Measurements from ENCODE around the gene ADCK2. TPM values are rescaled to one million over a fixed set of nuclear protein-coding genes. Genes with fewer than 3 reads are reported as not detected.
A peak's percentile ranks its signal among the peaks of the same experiment; 100 is the strongest.

Gene ADCK2
- total and polyA plus RNA-seq, 9 of the 15 experiments (the other 6 are each of a cell fraction or from before 2014, with no cell fraction given): 0.08 to 14.3 (median 9.7) TPM

- TF ChIP-seq RREB1 (CRISPR knock-in tag; IDR thresholded peaks at IDR 0.05) (peak; percentile 72; the same call in 1 of the 2 replicates), ZNF507 (tag; conservative IDR thresholded peaks at IDR 0.05) (no peak), TFE3 (CRISPR knock-in tag; IDR thresholded peaks at IDR 0.05) (peak; percentile 18; the same call in 1 of the 2 replicates), SNRNP70 (optimal IDR thresholded peaks at IDR 0.05; ENCODE audit: low read depth, low read length) (no peak), ZNF311 (CRISPR knock-in tag; IDR thresholded peaks at IDR 0.05) (no peak), HMBOX1 (IDR thresholded peaks at IDR 0.05) (no peak), ZZZ3 (IDR thresholded peaks at IDR 0.05) (no peak), NR3C1 (CRISPR knock-in tag; IDR thresholded peaks at IDR 0.05) (peak; percentile 96), ZNF239 (CRISPR knock-in tag; IDR thresholded peaks at IDR 0.05) (no peak), NRF1 (conservative IDR thresholded peaks at IDR 0.05 in 1 of 2, IDR thresholded peaks at IDR 0.05 in 1 of 2) (peak; percentile 86 to 88), ZNF511 (CRISPR knock-in tag; IDR thresholded peaks at IDR 0.05) (peak; percentile 92), TAF9B (IDR thresholded peaks at IDR 0.05; ENCODE audit: partially characterized antibody) (peak; percentile 2), ARNT (IDR thresholded peaks at IDR 0.05) (no peak), MCM3 (IDR thresholded peaks at IDR 0.05) (no peak), OTX1 (CRISPR knock-in tag; IDR thresholded peaks at IDR 0.05) (peak; percentile 8; the same call in 1 of the 2 replicates), SLC30A9 (CRISPR knock-in tag; IDR thresholded peaks at IDR 0.05) (no peak), JUND (IDR thresholded peaks at IDR 0.05; ENCODE audit: borderline replicate concordance, low read depth, low read length) (no peak; the same call in 1 of the 2 replicates), JUND (tag; IDR thresholded peaks at IDR 0.05; ENCODE audit: borderline replicate concordance, low read depth, low read length) (no peak), ZNF830 (CRISPR knock-in tag; IDR thresholded peaks at IDR 0.05) (0 out of 2 replicates have a peak, but pooled peaks have one; percentile 79)
Observed at GRCh38 chr7:140696680-140697446, 24.1 kb downstream of the ADCK2 start, which contains the start of gene NDUFB2 (continued).
